Right kidney (tissue), 1 donor: ENCODE results near the gene ANKRD27.
"Not testable (repeated sequence)": the region's sequence is repeated elsewhere in the genome, so short reads cannot be mapped to it uniquely, and the experiment has no call there.

Experiments used
- DNase-seq: peaks from one replicate; pipeline ENCODE4 v3.0.0-alpha.2; 2016

Gene ANKRD27

DNA sequence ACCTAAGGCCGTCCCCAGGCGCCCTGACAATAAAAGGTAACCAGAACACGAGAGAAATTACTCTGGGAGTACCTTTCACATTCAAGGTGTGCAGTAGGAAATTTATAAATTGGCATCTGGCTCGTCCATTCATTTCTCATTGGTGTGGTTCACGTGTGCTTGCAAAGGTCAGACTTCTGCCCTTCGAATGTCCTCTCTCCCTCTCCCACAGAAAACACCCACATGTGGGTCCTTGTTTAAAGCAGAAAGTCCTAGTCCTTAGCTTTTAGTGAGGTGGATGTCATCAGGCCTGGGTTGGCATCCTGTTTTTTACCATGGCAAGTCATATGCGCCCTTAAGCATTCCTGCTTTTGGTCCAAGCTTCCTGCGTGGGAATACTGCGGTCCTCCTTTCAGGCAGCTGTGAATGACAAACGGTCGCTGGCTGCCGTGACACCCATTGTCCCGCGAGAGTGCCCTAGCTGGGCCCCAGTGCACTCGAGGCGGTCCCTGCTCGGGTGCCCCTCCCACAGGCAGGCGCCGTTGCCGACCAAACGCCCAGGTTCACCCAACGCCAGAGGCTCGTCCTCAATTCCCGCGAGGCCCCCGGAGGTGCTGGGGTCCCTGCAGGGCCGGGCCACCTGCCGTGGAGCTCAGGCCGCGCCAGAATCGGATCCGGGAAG lies 16.4 kb upstream of the ANKRD27 start, which contains the start of gene NUDT19:
NUDT19 (plus strand) TSS at position 531 of the 661 bp plus-strand sequence. CDS start 140 bp downstream, outside the sequence.
- DNase-seq: no peak

DNA sequence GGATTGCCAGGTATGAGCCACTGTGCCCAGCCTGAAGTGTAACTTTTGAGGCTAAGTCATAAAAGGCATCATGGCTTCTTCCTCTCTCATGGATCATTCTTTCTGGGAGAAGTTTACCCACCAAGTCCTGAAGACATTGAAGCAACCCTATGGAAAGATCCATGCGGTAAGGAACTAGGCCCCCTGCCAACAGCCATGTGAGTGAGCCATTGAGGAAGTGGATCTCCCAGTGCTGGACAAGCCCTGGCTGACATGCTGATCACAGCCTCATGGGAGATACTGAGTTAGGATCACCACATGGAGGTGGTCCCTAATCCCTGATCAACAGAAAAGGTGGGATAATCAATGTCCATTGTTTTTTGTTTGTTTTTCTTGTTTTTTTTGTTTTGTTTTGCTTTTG lies 13.3 kb upstream of the ANKRD27 start:
- DNase-seq: no peak

DNA sequence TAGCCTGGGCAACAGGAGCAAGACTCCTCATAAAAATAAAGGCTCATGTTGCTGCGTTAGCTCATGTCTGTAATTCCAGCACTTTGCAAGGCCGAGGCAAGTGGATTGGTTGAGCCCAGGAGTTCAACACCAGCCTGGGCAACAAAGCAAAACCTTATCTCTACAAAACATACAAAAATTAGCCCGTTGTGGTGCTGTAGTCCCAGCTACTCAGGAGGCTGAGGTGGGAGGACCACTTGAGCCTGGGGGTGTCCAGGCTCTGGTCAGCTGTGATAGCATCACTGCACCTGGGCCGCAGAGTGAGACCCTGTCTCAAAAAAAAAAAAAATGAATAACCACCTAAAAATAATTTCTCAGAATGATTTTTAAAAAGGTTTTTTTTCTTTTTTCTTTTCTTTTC lies 12.7 kb upstream of the ANKRD27 start:
- DNase-seq: no peak

DNA sequence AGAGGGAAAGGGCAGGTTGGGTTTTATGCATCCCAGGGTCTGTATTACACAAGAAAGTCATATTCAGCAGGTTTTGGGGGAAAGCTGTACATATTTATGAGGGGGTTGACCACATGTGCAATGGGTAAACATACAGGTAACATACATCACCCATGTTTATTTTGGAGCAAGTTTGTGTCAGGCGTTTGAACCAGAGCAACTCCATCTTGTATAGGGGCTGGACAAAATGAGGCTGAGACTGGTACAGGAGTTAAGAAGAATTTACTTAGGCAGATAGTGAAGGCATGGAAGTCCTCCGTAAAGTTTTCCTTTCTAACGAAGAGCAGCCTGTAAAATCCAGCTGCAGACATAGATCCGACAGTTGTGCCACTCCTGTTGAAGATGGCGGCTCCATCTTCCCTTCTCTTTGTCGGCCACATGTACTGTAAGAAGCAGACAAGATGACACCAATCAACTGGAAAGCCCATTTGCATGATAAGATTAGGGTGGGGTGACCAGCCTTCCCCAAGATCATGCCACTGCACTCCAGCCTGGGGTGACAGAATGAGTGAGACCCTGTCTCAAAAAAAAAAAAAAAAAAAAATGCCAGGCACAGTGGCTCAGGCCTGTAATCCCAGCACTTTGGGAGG lies 12.0 kb upstream of the ANKRD27 start:
- DNase-seq: no peak

DNA sequence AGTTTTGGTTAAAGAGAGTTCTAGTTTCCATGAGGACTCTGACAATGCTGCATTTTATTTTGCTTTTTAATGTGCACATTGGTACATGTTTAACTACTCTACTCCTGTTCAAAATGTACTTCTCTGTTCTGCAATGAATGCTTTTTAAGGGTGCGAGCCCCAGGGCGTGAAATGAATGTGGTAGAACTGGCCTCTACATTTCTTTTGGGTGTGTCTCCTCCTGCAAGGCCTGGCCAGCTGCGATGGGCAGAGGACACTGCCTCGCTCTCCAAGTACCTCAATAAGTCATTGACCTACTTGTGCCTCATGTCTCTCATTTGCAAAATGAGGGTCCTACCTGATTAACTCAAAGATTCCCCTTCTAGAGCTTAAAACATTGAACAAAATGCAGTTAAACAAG lies 7.3 kb upstream of the ANKRD27 start:
- no peak for DNase-seq

GRCh38 chr19:32680986-32681385 lies 6.0 kb upstream of the ANKRD27 start:
- DNase-seq: no peak

DNA sequence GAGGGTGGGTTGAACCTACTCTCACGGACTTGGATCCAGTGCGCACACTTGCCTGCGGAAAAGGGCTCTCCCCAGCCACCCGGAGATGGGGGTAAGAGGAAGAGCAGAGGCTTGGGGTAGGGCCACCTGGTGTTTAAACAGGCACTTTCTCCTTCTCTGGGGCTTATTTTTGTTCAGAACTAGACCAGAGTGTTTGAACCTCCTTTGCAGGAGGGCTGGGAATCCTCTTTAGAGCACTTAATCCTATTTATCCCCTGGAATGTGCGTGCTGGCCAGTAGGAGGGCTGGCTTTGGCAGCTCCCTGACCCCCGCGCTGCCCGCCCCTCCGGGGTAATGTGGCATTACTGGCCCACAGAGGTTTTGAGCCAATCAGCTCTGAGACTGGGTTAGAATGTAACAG lies 2.7 kb upstream of the ANKRD27 start:
- peak; percentile 52 for DNase-seq

DNA sequence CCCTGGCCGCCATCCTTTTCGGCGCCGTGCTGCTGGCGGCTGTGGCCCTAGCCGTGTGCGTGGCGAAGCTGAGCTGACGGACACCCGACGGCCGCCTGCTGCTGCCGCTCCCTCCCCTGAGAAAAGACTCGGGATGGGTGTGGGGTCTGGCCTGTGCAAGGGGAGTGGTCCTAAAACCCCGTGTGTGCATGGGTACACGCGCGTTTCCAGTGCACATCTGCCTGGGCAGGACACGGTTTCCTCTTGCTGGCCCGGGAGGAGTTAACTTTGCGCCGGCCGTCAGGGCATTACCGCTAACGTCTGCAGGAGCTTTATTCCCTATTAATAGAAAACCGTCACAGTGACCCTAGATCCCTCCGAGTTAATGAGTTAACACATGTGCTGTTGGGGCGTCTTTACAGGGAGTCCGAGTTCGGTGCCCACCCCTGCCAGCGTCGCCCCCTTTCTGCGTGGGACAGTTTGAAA lies 1.9 kb upstream of the ANKRD27 start:
- peak; percentile 33 for DNase-seq

- peak; percentile 69 for DNase-seq
These were observed 1.4 kb upstream of the ANKRD27 start for GRCh38 chr19:32676186-32676894.

DNA sequence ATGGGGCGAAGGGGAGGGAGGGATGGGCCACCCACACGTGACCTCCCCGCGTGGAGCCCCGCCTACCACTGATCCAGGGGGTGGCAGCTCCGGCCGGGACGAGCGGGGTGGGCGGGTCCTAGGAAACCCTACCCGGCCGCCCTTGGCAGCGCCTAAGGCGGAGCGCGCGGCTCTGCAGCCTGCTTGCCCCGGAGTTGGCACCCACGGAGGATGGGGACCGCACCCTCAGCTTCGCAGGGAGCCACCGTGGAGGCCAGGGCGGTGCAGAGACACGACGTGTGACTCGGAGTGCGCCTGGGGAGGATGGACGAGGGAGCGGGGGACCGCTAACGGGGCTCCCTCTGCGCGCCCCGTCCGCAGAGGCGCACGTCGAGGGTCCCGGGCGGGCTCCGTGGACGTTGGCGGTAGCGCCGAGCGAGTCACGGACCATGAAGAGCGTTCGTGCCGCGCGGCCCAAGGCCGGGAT lies 773 bp upstream of the ANKRD27 start, which contains the start of gene RGS9BP:
RGS9BP (plus strand) TSS at position 129 of the 466 bp plus-strand sequence. CDS start 416 bp downstream, outside the sequence.
- no peak for DNase-seq

GRCh38 chr19:32674153-32674930 lies 638 bp downstream of the ANKRD27 start:
- DNase-seq: peak; percentile 27

DNA sequence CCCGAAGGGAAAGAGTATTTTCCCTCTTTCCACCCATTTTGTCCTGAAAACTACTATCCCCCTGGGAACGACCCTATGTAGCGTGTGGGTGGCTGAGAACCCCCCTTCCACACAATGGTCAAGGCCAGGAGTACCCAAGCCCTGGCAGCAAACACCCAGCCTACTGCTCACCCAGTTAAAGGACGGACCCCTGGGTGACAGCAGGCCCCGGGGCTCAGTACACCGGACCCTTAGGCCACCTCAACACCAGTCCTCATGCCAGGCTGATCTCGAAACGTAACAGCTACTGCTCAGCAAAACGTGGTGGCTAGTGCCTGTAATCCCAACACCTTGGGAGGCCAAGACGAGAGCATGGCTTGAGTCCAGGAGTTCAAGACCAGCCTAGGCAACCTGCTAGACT lies 1.4 kb downstream of the ANKRD27 start:
- DNase-seq: no peak

GRCh38 chr19:32672841-32673240 lies 2.1 kb downstream of the ANKRD27 start:
- no peak for DNase-seq

DNA sequence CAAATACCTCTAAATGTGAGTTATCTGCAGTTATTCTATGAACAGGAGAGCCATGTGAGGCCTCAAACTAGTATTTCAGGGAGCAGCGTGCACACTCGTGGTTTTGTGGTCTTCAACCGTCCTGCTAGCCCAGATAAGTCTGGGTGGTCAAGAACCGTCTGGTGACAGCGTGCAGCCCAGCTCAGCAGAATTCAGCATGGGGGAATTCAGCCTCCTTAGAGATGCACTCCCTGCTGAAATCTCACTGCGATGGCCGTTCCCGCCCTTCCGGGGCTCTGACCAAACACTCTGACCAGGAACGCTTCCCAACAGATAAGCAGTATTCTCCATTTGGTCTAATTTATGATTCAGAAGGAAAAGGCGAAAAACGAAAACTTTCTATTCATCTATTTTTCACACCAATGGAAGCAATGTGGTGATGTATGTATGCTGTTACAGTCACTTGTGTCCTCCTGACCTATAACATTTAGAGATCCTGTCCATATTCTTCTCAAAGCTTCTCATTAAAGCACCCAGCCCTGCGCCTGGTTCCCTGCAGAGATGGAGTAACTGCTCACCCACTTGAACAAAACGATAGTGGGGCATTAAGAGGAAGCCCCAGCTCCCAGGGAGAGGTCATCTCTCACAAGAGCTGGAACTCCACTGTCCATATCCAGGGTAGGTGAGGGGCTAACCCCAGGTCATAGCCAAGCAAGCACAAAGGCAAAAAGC lies 2.9 kb downstream of the ANKRD27 start:
- no peak for DNase-seq

- no peak for DNase-seq
These were observed 5.7 kb downstream of the ANKRD27 start for GRCh38 chr19:32669310-32669709.

DNA sequence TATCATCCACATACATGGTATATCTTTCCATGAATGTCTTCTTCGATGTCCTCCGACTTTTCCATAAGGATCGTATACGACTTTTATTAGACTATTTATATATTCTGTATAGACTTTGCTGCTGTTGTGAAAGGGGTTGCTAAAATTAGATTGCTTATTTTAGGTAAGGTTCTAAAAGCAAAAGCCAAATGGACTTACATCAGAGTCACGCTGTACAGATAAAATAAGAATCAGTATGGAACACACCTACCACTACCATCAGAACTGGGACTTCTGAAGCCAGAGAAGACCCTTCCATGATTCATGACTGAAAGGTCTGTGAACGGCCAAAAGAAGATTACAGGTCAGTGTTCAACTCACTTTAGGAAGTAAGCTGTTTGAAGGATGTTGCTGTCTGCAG lies 8.9 kb downstream of the ANKRD27 start:
- DNase-seq: no peak

DNA sequence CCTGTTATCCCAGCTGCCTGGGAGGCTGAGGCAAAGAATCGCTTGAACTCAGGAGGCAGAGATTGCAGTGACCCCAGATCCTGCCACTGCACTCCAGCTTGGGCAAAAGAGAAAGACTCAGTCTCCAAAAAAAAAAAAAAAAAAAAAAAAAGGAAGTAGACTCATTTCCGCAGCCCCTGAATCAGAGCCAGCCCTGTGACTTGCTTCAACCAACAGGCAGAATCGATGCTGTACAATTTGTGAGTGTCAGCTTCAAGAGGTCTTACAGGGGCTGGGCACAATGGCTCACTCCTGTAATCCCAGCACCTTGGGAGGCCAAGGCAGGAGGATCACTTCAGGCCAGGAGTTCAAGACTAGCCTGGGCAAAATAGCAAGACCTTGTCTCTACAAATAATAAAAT lies 12.8 kb downstream of the ANKRD27 start:
- no peak for DNase-seq

DNA sequence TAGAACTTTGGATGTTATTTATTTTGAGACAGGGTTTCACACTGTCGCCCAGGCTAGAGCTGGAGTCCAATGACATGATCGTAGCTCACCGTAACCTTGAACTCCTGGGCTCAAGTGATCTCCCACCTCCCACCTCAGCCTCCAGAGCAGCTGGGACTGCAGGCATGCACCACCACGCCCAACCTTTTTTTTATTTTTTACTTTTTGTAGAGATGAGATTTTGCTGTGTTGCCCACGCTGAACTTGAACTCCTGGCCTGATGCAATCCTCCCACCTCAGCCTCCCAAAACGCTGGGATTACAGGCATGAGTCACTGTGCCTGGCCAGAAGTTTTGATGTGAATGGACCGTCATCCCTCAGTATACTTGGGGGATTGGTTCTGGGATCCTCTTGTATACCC lies 13.7 kb downstream of the ANKRD27 start:
- no peak for DNase-seq

DNA sequence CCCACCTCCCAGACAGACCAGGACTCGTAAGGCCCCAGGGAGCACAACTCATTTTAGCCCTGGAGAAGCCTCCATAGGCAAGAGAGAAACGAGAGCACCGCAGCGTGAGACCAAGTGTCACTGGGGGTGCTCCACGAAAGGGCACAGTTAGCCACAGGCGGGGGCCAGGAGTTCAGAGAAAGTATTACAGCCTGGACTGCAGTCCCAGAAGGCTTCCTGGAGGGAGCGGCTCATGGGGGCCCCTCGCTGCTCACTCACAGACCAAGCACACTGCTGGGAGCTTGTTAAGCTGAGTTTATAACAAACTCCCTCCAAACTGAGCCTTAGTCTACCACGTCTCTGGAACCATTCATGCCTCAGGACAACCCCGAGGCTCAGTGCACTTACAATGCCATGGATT lies 16.5 kb downstream of the ANKRD27 start:
- no peak for DNase-seq

DNA sequence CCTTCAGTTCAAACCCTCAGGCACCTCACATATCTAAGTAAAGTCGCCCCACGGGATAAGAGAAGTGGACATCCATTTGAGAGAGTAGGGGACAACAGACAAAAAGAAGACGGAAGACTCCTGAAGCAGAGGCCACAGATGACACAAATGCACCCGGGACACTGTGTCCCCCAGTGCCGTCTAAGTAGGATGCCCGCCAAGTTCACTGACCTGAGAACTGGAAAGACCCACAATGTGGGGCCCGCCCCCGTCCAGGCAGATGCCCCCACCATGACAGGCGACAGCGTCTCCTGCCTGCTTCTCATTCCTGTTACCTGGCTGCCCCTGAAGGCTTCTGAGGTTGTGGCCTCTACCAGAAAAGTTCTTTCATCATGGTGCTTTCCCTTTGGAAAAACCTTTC lies 16.9 kb downstream of the ANKRD27 start:
- no peak for DNase-seq

DNA sequence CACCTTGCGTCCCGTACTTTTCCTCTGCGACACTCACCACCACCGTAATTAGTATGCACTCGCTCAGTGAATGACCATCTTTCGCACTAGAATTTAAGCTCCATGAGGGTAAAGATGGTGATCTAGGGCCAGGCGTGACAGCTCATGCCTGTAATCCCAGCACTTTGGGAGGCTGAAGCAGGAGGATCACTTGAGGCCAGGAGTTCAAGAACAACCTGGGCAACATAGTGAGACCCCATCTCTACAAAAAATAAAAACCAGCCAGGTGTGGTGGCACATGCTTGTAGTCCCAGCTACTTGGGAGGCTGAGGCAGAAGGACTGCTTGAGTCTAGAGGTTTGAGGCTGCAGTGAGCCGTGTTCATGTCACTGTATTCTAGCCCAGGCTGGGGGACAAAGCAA lies 18.6 kb downstream of the ANKRD27 start:
- not testable (repeated sequence) for DNase-seq

DNA sequence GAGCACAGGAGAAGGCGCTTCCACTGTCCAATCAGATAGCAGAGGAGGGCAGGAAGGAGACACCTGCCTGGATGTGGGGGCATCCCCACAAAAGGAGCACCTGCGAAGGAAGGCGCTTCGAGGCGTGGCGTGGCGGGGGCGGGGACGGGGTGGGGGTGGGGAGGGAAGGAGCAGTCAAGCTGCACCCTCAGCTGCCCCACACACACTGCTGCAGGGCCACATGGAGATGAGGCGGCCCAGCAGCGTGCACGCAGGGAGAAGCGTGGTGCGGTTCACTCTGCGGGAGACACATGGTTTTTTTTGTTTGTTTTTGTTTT lies 21.4 kb downstream of the ANKRD27 start:
- DNase-seq: no peak
